ENCODE data around the gene CD55.

CD55 gene

GRCh38 chr1:207321079-207321789, at the start of gene CD55:
Gene CD55 (plus strand): TSS chr1:207321678. CDS start chr1:207321766, 88 bp downstream.
- DNase-seq: peak; percentile 91 to 98 (median 97)

DNA sequence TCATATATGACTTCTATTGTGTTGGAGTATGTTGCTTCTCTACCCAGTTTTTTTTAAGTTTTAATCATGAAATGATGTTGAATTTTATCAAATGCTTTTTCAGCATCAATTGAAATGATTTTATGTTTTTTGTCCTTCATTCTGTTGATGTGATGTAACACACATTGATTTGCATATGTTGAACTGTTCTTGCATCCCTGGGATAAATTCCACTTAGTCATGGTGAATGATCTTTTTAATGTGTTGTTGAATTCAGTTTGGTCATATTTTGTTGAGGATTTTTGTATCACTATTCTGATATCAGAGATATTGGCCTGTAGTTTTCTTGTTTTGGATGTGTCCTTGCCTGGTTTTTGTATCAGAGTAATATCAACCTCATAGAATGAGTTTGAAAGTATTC, 46.6 kb upstream of the CD55 start:
- no peak for DNase-seq

DNA sequence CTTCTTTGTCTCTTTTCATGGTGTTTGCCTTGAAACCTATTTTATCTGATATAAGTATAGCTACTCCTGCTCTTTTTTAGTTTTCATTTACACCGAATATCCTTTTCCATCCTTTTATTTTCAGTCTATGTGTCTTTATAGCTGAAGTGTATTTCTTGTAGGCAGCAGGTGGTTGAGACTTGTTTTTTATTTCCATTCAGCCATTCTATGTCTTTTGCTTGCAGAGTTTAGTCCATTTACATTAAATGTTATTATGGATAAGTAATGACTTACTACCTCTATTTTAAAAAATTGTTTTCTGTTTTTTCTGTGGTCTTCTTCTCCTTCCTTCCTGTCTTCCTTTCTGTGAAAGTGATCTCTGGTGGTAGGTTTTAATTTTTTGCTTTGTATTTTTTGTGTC, 45.0 kb upstream of the CD55 start:
- no peak for DNase-seq

DNA sequence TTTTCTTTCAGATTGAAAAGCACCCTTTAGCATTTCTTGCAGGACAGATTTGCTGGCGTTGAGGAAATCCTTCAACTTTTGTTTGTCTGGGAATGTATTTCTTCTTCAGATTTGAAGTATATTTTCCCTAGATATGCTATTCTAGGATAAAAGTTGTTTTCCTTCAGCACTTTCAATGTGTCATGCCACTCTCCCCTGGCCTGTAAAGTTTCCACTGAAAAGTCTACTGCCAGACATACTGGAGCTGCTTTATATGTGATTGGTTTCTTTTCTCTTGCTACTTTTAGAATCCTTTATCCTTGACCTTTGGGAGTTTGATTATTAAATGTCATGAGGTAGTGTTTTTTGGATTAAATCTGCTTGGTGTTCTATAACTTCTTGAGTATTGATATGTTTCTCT, 44.2 kb upstream of the CD55 start:
- no peak for DNase-seq

- no peak for DNase-seq
Measured at GRCh38 chr1:207279652-207280051, 41.8 kb upstream of the CD55 start.

DNA sequence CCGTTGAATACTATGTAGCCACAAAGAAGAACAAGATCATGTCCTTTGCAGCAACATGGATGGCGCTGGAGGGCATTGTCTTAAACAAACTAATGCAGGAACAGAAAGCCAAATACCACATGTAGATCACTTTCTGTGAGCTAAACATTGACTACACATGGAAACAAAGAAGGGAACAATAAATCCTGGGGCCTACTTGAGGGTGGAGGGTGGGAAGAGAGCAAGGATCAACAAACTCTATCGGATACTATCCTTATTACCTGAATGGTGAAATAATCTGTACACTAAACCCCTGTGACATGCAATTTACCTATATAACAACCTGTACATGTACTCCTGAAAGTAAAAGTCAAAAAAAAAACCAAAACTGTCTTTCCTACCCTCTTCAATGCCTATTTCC, 40.8 kb upstream of the CD55 start:
- DNase-seq: no peak

DNA sequence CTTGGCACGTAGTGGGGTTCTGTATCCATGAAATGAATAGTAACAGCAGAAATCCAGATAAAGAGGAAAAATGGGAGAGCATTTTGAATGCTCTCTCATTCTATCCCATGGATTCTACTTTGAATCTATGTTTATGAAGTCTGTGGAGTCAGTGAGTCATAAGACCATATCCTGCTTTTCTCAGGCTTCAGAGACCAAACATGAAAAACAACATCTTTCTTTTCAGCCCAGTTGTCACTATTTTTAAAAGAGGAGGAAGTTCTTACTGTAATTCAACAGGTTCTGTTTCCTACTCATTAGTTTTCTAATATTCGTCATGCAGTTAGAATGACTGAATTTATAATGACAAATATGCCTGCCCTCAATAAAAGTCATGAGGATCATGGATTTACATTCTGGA, 39.4 kb upstream of the CD55 start:
- DNase-seq: no peak

DNA sequence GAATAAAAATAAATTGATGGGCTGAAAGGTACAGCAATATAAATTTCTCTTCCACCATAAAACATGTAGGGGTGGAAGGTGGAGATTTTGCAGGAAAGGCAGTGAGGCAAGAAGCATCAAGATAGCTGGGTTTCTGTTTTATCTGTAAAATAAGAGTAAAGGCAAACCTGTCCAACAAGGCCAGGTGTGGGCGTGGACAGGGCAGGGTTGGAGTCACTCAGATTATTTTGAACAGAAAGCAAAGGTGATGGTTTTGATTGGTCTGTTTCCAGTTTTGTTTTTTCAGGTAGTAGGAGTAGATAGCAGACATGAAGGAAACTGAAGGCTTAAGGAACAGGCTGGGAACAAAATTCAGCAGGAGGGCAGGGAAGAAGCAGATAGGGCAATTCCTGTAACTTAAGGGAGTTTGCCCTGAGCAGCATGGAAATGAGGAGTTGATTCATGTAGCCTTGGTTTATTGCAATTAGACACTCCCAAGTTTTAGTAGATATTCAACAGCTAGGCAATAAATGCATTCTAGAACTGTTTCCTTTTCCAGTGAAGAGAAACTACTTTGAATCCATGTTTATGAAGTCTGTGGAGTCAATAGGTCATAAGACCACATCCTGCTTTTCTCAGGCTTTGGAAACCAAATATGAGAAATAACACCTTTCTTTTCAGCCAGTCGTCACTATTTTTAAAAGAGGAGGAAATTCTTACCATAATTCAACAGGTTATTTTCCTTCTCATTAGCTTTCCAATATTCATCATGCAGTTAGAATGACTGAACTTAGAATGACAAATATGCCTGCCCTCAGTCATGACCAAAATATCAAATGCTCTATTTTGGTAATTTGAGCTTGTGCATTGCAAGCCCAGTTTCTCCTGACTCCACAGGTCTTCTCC, 38.7 kb upstream of the CD55 start:
- DNase-seq: no peak

GRCh38 chr1:207283421-207283820, 38.1 kb upstream of the CD55 start:
- no peak for DNase-seq

GRCh38 chr1:207284209-207284897, 37.1 kb upstream of the CD55 start:
- DNase-seq: no peak

DNA sequence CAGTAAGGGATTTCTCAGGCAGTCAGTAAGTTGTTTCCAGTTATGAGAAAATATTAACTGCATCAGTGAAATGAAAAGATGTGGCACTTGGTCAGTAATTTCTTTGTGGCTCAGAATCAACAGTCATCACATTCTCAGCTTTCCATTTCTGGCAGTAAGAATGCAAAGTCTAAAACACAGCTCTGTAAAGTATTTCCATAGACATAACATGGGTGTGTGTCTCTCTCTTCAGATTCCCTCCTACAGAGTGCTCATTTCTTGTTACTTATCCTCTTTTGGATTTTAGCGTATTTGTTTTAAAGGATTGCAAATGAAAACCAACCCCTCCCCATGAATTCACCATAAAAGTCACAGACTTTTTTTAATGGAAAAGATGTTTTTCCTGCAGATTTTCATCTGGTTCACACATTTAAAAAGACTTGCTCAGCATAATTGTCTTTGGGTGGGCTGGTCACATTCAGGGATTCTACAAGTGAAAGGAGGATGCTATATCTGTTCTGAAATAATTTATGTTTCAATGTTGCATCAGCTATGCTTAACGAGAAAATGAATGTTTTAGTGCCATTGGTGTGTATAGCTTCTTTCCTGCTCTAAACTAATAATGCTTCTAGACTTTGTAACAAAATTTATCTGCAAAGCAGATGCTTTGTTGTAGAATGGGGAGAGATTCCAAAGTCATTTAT, 34.6 kb upstream of the CD55 start:
- no peak for DNase-seq

GRCh38 chr1:207288315-207288714, 33.2 kb upstream of the CD55 start:
- DNase-seq: no peak

GRCh38 chr1:207289756-207290155, 31.7 kb upstream of the CD55 start:
- no peak for DNase-seq

DNA sequence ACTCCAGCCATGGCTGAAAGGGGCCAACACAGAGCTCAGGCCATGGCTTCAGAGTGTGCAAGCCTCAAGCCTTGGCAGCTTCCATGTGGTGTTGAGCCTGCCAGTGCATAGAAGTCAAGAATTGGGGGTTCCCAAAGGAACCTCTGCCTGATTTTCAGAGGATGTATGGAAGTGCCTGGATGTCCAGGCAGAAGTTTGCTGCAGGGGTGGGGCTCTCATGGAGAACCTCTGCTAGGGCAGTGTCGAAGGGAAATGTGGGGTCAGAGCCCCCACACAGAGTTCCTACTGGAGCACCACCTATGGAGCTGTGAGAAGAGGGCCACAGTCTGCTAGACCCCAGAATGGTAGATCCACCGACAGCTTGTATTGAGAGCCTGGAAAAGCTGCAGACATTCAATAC, 29.8 kb upstream of the CD55 start:
- no peak for DNase-seq

- DNase-seq: no peak
Measured at GRCh38 chr1:207298186-207298585, 23.3 kb upstream of the CD55 start.

DNA sequence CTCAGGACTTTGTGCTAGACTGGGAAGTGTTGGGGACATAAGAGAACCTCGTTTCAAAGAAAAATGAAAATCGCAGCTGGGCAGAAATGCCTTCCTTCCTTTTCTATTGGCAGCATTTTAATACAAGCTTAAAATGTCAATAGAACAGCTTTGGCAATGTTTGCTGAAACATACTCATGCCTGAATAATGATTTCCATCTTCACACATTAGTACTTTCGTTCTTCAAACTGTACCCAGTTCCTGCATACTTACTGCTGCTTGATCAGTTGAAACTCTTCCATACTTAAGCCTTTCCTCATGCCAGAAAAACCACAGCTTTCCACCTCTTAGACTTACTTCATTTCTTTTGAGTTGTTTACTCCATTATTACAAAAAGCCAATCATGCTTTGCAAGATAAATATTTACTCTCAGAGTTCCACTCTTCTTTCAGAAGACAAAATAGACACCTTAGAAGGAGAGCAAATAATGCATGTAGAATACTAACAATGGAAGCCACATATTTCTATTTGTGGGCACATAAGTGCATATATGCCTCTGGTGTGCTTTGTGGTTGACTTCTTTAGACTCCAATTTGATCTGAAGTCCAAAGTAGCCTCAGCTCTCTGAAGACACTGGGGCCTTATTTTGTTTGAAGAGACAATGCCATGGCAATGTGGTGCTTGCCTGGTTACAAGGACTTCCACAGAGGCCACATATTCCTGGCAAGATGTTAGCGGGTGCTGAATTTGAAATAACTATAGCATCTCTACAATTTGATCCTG, 22.7 kb upstream of the CD55 start:
- peak in 2 of 3 experiments; percentile 35 to 44 for DNase-seq

GRCh38 chr1:207300970-207301369, 20.5 kb upstream of the CD55 start:
- peak in 2 of 3 experiments; percentile 21 to 73 for DNase-seq

- DNase-seq: no peak
Measured at GRCh38 chr1:207302618-207303393, 18.7 kb upstream of the CD55 start.

DNA sequence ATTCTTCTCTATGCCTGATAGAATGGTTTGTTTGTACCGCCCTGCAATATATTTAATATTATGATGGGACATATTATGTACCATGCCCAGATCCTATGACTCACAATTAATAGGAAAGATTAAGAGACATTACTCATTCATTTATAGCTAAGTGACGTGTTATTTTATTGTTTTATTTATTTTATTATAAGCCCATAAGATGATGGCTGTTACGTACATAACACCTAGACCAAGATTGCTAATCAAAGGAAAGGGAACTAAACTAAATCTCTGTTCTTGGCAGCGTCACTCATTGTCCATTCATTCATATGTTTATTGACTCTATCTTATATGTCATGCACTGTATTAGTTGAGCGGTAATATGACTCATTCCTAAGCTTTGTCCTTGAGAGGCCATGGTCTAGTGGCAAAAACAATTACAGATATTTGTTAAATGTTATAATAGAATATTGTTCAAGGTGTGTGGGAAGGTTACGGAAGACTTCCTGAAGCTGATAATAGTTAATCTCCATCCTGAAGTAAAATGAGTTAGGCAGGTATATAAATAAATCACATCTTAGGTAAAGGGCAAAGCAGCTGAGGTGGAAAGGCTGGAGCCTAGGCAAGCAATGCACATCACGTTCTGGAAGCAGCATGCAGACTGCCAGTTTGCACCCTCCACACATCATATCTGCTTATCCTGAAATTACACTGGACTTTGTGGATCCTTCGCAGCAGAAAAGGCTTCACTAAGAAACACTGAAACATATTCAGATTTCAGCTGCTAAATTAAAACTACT, 16.6 kb upstream of the CD55 start:
- DNase-seq: peak in 1 of 3 experiments; percentile 27

GRCh38 chr1:207305489-207305873, 16.0 kb upstream of the CD55 start:
- no peak for DNase-seq

DNA sequence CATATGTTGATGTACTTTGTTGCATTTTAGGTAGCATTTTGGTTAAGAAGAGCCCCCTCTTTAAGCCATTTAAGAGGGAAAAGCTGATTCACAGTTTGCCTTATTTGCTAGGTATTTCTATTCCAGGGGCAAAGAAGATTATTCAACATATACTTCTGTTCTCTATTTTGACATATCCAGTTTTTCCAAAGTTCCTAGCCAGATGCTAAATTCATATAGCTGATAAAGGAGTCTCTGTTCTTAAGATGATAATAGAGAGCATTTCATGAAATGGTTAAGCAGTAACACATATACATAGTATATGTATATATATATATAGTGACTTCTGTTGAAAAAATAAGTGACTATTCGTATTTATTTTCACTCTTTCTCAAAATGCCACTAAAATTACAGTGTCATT, 15.5 kb upstream of the CD55 start:
- DNase-seq: no peak
